Upper lobe of left lung (tissue), 6 donors: ENCODE results near the gene TUBGCP2. TPM values are rescaled to one million over a fixed set of nuclear protein-coding genes. Genes with fewer than 3 reads are reported as not detected.

ENCODE experiments used
- ATAC-seq, 2 donors: fragments of 200-7000 bp; cut with Tn5 transposase; one replicate each; pipeline ENCODE4 v1.9.1; 2022; ENCODE audit warnings: mild to moderate bottlenecking in 2 of 2, moderate library complexity in 2 of 2; ENCODE audit not compliant: low FRiP score in 2 of 2
- DNase-seq, 2 donors: peaks; one replicate each; pipeline ENCODE4 v3.0.0-alpha.2; 2019 to 2020
- H3K27ac ChIP-seq, 4 donors: fragments of 200-600 bp; sonication (generic); one replicate each; pipeline ENCODE4 v1.5.1; 2016 to 2019
- H3K27me3 ChIP-seq, 4 donors: fragments of 200-600 bp; sonication (generic); one replicate each; pipeline ENCODE4 v1.5.1; 2017 to 2019
- H3K36me3 ChIP-seq, 4 donors: fragments of 200-600 bp; sonication (generic); one replicate each; pipeline ENCODE4 v1.5.1; 2016 to 2019
- H3K4me1 ChIP-seq, 4 donors: fragments of 200-600 bp; sonication (generic); one replicate each; pipeline ENCODE4 v1.5.1; 2018 to 2019
- H3K4me3 ChIP-seq, 4 donors: fragments of 200-600 bp; sonication (generic); one replicate each; pipeline ENCODE4 v1.5.1; 2017 to 2019; ENCODE audit warnings: mild to moderate bottlenecking in 2 of 4, moderate library complexity in 1 of 4
- H3K9me3 ChIP-seq, 4 donors: fragments of 200-600 bp; sonication (generic); one replicate each; pipeline ENCODE4 v1.5.1; 2018 to 2019
- CTCF ChIP-seq, 6 experiments: fragments of 450-650 bp in 4 of 6; fragments of 200-600 bp in 2 of 6; sonication (generic) in 2 of 6; IDR thresholded peaks; one replicate each; pipeline ENCODE4 v1.5.1; 2016 to 2019; ENCODE audit warnings: antibody characterized with exemption in 6 of 6
- EP300 ChIP-seq, 4 donors: sonication (generic); formaldehyde crosslinking; IDR thresholded peaks; one replicate each; pipeline ENCODE4 v1.5.1; 2017; ENCODE audit warnings: antibody characterized with exemption in 4 of 4, control low read depth in 2 of 4
- POLR2A ChIP-seq, 4 donors: fragments of 450-650 bp; IDR thresholded peaks; one replicate each; pipeline ENCODE4 v1.5.1; 2016 to 2017; ENCODE audit warnings: antibody characterized with exemption in 4 of 4, mild to moderate bottlenecking in 2 of 4
- POLR2AphosphoS5 ChIP-seq, 2 donors: sonication (generic); formaldehyde crosslinking; IDR thresholded peaks; one replicate each; pipeline ENCODE4 v1.5.1; 2017; ENCODE audit warnings: antibody characterized with exemption in 2 of 2
- WGBS, 2 donors: methylation state at CpG; one replicate each; pipeline ENCODE4 v1.1.5; 2017 to 2018; 5-methylcytosine and 5-hydroxymethylcytosine counted together
- total RNA-seq, 6 donors: library from RNA; depleted of rRNA in 4 of 6; stranded (reverse); fragments of >200 nt in 4 of 6; gene quantifications; one replicate each; pipeline versions ENCODE4 v1.1.0 to v1.2.1, GENCODE V29; 2016 to 2021
- donor health status: DM: no; HTN: no; CAD: no; lungs with moderate emphysema.
- donor health status: DM: no; HTN: yes; CAD: no; lungs with severe emphysema.

TUBGCP2 gene
- total RNA-seq, 6 donors from 2014 or later, result 41.7 to 106 (median 56.3) TPM

GRCh38 chr10:133316732-133317131, 8.1 kb upstream of the TUBGCP2 start:
- ATAC-seq, result no peak
- WGBS, 2 donors, result 91 to 92% methylated on average over 7 of the region's 7 CpGs
- no peak overlapping the region for H3K4me3 ChIP-seq

GRCh38 chr10:133316266-133316665, 7.6 kb upstream of the TUBGCP2 start:
- no peak for ATAC-seq
- TF ChIP-seq CTCF (IDR thresholded peaks at IDR 0.05), result no peak
- no peak for TF ChIP-seq POLR2A (IDR thresholded peaks at IDR 0.05)
- TF ChIP-seq EP300 (IDR thresholded peaks at IDR 0.05), result no peak
- TF ChIP-seq POLR2AphosphoS5 (IDR thresholded peaks at IDR 0.05), result no peak
- peaks cover 5 to 11% (median 7%) of the 10 kb centered on the region in 4 donors for H3K4me1 ChIP-seq
- H3K27me3 ChIP-seq, result no peaks in the 10 kb centered on the region
- no peak overlapping the region for H3K27ac ChIP-seq
- H3K9me3 ChIP-seq, result no peaks in the 10 kb centered on the region
- WGBS, 2 donors, result 87 to 91% methylated on average over 6 to 9 of the region's 9 CpGs
- DNase-seq, result no peak
- H3K36me3 ChIP-seq, result peaks cover 7 to 19% (median 16%) of the 10 kb centered on the region in 4 donors
- no peak overlapping the region for H3K4me3 ChIP-seq

More at GRCh38 chr10:133316732-133317131, 8.1 kb upstream of the TUBGCP2 start:
- peaks cover 5 to 11% (median 7%) of the 10 kb centered on the region in 4 donors for H3K4me1 ChIP-seq
- TF ChIP-seq EP300 (IDR thresholded peaks at IDR 0.05) (no peak), POLR2AphosphoS5 (IDR thresholded peaks at IDR 0.05) (no peak), POLR2A (IDR thresholded peaks at IDR 0.05) (no peak), CTCF (IDR thresholded peaks at IDR 0.05) (no peak)
- no peak overlapping the region for H3K27ac ChIP-seq
- no peaks in the 10 kb centered on the region for H3K27me3 ChIP-seq
- DNase-seq, result no peak
- peaks cover 3 to 15% (median 12%) of the 10 kb centered on the region in 4 donors for H3K36me3 ChIP-seq
- no peaks in the 10 kb centered on the region for H3K9me3 ChIP-seq

- no peaks in the 10 kb centered on the region for H3K27me3 ChIP-seq
- H3K4me1 ChIP-seq, result peaks cover 5 to 11% (median 7%) of the 10 kb centered on the region in 4 donors
- ATAC-seq, result no peak
- H3K4me3 ChIP-seq, result no peak overlapping the region
- TF ChIP-seq EP300 (IDR thresholded peaks at IDR 0.05) (no peak), POLR2A (IDR thresholded peaks at IDR 0.05) (no peak), CTCF (IDR thresholded peaks at IDR 0.05) (no peak), POLR2AphosphoS5 (IDR thresholded peaks at IDR 0.05) (no peak)
- 79 to 96% methylated on average over 4 to 5 of the region's 5 CpGs for WGBS, 2 donors
- H3K36me3 ChIP-seq, result peaks cover 7 to 21% (median 17%) of the 10 kb centered on the region in 4 donors
- H3K27ac ChIP-seq, result no peak overlapping the region
- no peak for DNase-seq
- no peaks in the 10 kb centered on the region for H3K9me3 ChIP-seq
These were observed 7.2 kb upstream of the TUBGCP2 start for GRCh38 chr10:133315847-133316246.

GRCh38 chr10:133314911-133315310, 6.2 kb upstream of the TUBGCP2 start:
- no peaks in the 10 kb centered on the region for H3K9me3 ChIP-seq
- DNase-seq (peak in 1 of 2 donors; percentile 63), ATAC-seq (no peak)
- H3K4me1 ChIP-seq, result peaks cover 5 to 11% (median 8%) of the 10 kb centered on the region in 4 donors
- WGBS, 2 donors, result 90 to 94% methylated on average over 12 of the region's 12 CpGs
- H3K27ac ChIP-seq, result no peak overlapping the region
- H3K27me3 ChIP-seq, result no peaks in the 10 kb centered on the region
- TF ChIP-seq POLR2A (IDR thresholded peaks at IDR 0.05) (no peak), EP300 (IDR thresholded peaks at IDR 0.05) (no peak), CTCF (IDR thresholded peaks at IDR 0.05) (no peak), POLR2AphosphoS5 (IDR thresholded peaks at IDR 0.05) (no peak)
- H3K36me3 ChIP-seq, result peaks cover 7 to 30% (median 26%) of the 10 kb centered on the region in 4 donors
- no peak overlapping the region for H3K4me3 ChIP-seq

- Histone ChIP-seq H3K4me3 (no peak overlapping the region), H3K27ac (no peak overlapping the region), H3K9me3 (no peaks in the 10 kb centered on the region), H3K4me1 (peaks cover 4 to 12% (median 9%) of the 10 kb centered on the region in 4 donors), H3K27me3 (no peaks in the 10 kb centered on the region), H3K36me3 (peaks cover 7 to 34% (median 29%) of the 10 kb centered on the region in 4 donors)
- TF ChIP-seq CTCF (IDR thresholded peaks at IDR 0.05) (no peak), POLR2AphosphoS5 (IDR thresholded peaks at IDR 0.05) (no peak), POLR2A (IDR thresholded peaks at IDR 0.05) (no peak), EP300 (IDR thresholded peaks at IDR 0.05) (no peak)
- no peak for ATAC-seq
- DNase-seq, result no peak
- 73 to 82% methylated on average over 4 of the region's 4 CpGs for WGBS, 2 donors
These were observed 4.5 kb upstream of the TUBGCP2 start for GRCh38 chr10:133313192-133313591.
